A673 (cell line): ENCODE results near the gene SLC18B1.

ENCODE experiments used
- EZH2 ChIP-seq: fragments of 200-600 bp; sonication (generic); IDR thresholded peaks from 2 replicates; pipeline ENCODE4 v1.6.1; 2017; ENCODE audit warnings: borderline replicate concordance, low read depth, mild to moderate bottlenecking, mixed read lengths, antibody characterized with exemption, low read length; ENCODE audit not compliant: poor library complexity, severe bottlenecking
- TF ChIP-seq, protein P1 (sequence below): fragments of 300-800, 200-600 bp; sonication (generic); conservative IDR thresholded peaks from 2 replicates; pipeline ENCODE4 v1.5.1; 2017; ENCODE audit warnings: low read depth, mild to moderate bottlenecking, antibody characterized with exemption, low read length, moderate library complexity, mixed read lengths

DNA sequence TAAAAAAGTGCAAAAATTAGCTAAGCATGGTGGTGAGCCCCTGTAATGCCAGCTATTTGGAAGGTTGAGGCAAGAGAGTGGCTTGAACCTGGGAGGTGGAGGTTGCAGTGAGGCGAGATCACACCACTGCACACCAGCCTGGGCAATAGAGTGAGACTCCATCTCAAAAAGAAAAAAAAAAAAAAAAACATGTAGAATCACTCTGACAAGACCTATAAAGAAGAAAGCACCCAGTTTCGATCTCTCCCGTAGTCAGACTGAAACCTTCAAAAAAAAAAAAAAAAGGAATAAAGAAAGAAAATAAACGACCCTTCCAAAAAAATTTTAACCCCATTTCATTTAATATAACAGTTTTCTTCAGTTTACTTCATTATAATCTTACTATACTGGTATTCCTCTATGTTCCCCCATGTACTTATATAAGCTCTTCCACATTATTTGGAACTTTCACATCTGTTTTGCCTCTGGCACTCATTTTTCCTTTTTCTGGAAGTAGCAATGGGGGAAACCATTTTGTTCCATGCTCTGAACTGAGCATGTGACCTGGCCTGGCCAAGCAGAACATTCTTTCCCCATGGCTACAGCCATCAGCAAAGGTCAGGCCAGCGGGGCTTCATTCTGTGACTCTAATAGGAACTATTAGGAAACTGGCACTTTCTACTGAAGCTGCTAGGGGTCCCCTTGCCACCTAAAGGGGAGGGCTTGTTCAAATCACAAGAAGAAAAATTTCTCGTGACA lies 9.6 kb downstream of the SLC18B1 start:
- TF ChIP-seq, protein P1, sequence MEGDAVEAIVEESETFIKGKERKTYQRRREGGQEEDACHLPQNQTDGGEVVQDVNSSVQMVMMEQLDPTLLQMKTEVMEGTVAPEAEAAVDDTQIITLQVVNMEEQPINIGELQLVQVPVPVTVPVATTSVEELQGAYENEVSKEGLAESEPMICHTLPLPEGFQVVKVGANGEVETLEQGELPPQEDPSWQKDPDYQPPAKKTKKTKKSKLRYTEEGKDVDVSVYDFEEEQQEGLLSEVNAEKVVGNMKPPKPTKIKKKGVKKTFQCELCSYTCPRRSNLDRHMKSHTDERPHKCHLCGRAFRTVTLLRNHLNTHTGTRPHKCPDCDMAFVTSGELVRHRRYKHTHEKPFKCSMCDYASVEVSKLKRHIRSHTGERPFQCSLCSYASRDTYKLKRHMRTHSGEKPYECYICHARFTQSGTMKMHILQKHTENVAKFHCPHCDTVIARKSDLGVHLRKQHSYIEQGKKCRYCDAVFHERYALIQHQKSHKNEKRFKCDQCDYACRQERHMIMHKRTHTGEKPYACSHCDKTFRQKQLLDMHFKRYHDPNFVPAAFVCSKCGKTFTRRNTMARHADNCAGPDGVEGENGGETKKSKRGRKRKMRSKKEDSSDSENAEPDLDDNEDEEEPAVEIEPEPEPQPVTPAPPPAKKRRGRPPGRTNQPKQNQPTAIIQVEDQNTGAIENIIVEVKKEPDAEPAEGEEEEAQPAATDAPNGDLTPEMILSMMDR = no peak
- TF ChIP-seq EZH2 = no peak
